Measurements from ENCODE around the gene PPP3CA. TPM values are rescaled to one million over a fixed set of nuclear protein-coding genes. Genes with fewer than 3 reads are reported as not detected.
"Not testable (repeated sequence)": the region's sequence is repeated elsewhere in the genome, so short reads cannot be mapped to it uniquely, and the experiment has no call there.

The PPP3CA gene
- total RNA-seq, 2 donors from 2014 or later: 3.3 to 3.5 TPM

DNA sequence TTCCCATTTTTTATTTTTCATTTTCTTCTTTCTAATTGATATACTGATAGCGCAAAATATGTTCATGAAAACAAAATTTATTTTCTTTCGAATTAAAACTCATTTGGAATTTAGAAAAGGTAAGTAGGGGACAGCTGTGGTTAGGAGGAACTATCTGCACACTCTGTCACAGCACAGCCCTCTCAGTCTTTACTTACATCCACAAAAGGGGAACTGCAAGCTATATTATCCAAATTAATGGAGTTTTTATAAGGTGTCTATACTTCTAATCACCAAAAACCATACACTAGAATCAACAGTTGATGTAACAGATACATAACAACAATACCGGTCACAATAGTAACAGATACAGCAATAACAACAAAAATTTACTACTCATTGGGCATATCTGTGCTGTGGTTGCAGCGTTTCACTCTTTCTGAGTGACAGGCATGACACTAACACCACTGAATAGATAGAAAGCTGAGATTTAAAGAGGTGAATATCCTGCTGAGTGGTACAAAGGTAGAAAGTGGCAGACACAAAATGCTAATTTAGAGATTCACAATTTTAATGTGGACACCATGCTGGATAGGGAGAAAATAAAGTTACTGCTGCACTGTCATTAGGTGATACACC is 160.7 kb downstream of the PPP3CA start:
- ATAC-seq (no peak), DNase-seq (ENCODE audit: low spot score in 2 of 2) (no peak)
- no peaks in the 10 kb centered on the region for H3K9me3 Mint-ChIP-seq
- peaks cover 0 to 12% of the 10 kb centered on the region in 2 donors for H3K36me3 Mint-ChIP-seq
- no peak overlapping the region for H3K27ac Mint-ChIP-seq

DNA sequence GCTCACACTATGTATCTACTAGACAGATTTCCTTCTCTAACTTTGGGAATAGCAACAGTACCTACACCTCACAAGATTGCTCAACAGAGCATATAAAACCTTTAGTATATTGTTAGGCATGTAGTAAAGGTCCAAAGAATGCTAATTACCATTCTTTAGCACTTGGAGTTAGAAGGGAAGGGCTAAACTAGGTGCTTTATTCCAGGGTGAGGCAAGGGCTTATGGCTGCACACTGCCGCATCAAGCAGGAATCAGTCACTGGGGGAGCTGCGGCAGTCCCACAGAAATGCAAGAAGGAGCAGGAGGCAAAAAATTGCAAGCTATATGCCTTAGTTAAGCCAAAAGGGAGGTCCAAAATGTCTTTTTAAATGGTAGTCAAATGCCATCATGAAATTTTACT is 162.7 kb downstream of the PPP3CA start:
- DNase-seq (ENCODE audit: low spot score in 2 of 2) (no peak), ATAC-seq (no peak)
- peaks cover 0 to 12% of the 10 kb centered on the region in 2 donors for H3K36me3 Mint-ChIP-seq
- H3K27ac Mint-ChIP-seq: no peak overlapping the region
- no peaks in the 10 kb centered on the region for H3K9me3 Mint-ChIP-seq

DNA sequence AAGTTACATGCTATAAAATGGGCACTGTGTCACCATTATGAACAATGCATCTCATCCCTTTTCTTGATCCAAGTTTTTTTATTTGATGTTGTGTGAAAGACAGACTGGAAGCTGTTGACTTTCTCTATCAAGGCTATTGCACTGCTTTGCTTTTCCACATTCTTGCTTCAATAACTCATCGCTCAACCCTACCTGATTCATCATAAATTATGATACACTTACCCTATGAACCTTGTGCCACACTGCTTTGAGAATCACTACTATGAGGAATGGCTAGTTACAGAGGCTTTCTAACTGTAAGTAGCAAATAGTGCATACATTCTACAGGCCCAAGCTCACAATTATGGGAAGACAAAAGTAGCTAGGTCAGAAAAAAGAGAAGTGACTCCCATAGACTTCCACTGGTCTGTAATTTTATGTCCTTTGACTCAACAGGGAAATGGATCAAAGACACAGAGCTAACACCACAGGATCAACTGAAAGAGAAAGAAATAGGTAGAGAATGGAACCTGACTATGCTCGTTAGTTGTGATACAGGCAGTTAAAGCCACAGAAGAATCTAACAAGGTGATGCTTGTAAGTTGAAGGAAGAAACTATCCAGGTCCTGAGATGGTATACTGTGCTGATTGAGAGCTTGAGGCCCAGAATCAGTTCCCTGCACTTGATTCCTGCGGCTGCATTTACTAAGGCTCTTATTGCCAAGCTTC is 163.5 kb downstream of the PPP3CA start:
- DNase-seq (ENCODE audit: low spot score in 2 of 2) (no peak), ATAC-seq (no peak)
- no peaks in the 10 kb centered on the region for H3K9me3 Mint-ChIP-seq
- H3K36me3 Mint-ChIP-seq: peaks cover 0 to 12% of the 10 kb centered on the region in 2 donors
- no peak overlapping the region for H3K27ac Mint-ChIP-seq

DNA sequence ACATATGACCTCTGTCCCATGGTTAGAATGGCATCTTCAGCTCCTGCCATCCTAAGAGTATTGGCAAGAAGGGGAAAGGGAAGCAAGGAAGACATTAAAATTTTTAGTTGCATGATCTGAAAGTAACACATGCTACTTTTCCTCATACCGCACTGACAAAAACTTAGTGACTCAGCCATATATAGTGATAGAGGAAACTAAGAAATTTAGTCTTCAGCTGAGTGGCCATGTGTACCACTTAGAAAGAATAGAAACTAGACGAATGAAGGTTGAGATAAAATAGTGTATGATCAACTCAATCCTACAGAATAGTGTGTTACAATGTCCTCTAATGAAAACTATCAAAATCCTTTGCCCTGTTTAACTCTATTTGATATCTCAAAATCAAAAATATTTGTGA is 164.1 kb downstream of the PPP3CA start:
- no peak for DNase-seq (ENCODE audit: low spot score in 2 of 2)
- no peak for ATAC-seq
- peaks cover 0 to 12% of the 10 kb centered on the region in 2 donors for H3K36me3 Mint-ChIP-seq
- no peaks in the 10 kb centered on the region for H3K9me3 Mint-ChIP-seq
- no peak overlapping the region for H3K27ac Mint-ChIP-seq

DNA sequence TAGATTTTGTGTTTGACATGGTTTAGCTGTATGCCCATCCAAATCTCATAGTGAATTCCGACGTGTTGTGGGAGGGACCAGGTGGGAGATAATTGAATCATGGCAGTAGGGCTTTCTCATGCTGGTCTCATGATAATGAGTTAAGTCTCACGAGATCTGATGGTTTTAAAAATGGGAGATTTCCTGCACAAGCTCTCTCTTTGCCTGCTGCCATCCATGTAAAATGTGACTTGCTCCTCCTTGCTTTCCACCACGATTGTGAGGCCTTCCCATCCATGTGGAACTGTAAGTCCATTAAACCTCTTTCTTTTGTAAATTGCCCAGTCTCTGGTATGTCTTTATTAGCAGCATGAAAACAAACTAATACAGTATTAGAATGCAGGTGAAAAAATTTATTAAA is 164.6 kb downstream of the PPP3CA start:
- not testable (repeated sequence) for H3K9me3 Mint-ChIP-seq; H3K27ac Mint-ChIP-seq; DNase-seq (ENCODE audit: low spot score in 2 of 2); ATAC-seq
- peaks cover 0 to 12% of the 10 kb centered on the region in 2 donors for H3K36me3 Mint-ChIP-seq

DNA sequence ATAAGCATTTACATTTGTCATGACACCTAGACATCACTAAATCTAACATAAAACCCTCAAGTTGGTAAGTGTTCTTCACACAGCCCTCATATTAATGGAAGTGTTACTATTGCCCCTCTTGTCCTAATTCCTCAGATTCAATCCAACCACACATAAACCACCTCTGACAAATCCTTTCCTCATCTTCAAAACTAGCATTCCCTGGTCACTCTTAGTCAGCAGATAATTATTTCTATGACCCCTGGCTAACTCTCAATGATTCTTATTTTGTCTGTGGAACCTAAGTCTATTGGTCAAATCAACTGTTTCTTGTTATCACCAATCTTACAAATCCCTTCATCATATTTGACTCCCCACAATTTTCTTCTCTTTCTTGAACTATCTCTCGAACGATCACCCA is 168.6 kb downstream of the PPP3CA start:
- ATAC-seq: no peak
- DNase-seq (ENCODE audit: low spot score in 2 of 2): no peak
- Mint-ChIP-seq H3K36me3 (peaks cover 0 to 11% of the 10 kb centered on the region in 2 donors), H3K9me3 (no peaks in the 10 kb centered on the region), H3K27ac (no peak overlapping the region)

DNA sequence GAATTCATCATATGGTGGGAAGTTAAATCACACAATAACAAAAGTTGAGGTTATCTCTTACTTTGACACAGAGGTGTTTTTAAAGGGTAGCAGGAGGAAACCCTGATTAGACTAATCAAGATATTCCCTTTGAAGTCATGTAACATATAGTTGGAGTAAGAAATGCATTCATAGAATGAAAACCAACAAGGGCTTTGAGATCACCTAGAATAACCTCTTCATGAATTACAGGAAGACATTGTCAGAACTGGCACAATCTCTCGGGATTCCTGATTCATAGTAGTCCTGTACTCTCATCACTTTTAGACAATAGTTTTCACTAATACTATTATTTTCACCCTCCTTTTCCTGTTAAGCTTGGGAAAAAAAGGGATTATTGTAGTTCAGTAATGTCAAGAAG is 170.2 kb downstream of the PPP3CA start:
- H3K27ac Mint-ChIP-seq: no peak overlapping the region

DNA sequence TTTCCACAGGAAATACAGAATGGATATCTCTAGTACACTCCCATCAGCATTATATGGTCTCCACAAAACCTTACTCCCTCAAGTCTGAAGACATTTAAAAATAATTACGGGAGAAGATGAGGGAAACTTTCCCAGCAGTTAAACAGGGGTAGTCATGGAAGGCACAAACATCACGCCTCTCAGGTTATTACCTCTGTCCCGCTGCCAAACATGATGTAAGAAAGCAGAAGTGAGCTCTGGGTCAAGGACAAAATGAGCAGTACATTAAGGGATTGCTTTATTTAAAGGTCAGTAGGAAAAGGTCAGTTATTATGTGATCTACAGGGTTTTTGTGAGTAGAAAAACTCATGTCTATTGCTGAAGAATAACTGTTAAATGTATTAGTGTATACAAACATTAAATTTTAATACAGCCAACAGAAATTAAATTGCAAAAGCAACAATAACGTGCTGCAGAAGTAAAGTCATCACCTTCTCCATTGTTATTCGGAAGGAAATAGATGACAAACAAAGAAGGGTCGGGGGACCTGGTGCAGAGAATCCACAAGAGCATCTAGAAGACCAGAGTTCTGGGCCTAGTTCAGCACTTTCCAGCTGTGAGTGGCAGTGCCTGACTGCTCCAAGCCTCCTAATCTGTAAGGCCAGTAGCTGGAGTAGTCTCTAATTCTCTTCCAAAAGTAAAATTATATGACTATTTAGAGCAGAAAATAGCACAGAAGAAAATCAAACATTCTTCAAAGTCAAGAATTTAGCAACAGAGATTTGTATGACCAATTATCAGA is 171.2 kb downstream of the PPP3CA start:
- no peak for DNase-seq (ENCODE audit: low spot score in 2 of 2)
- no peak for ATAC-seq
- H3K36me3 Mint-ChIP-seq: no peaks in the 10 kb centered on the region
- H3K27ac Mint-ChIP-seq: no peak overlapping the region
- no peaks in the 10 kb centered on the region for H3K9me3 Mint-ChIP-seq

More for the DNA sequence above, 170.2 kb downstream of the PPP3CA start:
- Mint-ChIP-seq H3K9me3 (no peaks in the 10 kb centered on the region), H3K36me3 (no peaks in the 10 kb centered on the region)
- ATAC-seq (peak; percentile 16 to 92), DNase-seq (ENCODE audit: low spot score in 2 of 2) (no peak)

DNA sequence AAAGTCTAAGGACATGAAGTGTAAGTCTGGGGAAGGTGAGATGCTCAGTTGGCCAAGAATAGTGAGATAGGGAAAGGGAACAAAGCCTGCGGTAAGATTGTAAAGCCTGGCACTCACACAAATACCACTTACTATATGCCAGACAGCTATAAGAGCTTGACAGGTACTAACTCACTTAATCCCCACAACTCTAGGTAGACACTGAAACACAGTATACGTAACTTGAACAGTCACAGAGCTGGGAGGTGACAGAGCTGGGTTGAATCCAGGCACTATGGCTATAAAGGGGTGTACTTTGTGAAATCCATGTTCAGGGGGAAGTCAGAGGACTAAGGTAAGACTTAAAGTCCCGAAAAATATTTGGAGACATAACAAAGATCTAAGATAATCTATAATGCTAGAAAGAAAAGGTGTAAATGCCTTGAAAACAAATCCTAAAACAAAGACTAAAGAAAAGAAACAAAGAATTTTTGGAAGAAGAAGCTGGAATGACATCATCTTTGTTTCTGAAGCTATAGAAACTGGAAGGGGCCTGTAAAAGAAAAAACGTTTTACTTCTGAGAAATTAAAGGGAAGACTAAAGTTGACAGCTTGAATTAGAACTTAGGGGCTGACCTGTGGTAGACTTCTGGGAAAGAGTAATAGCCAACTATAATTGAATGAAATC is 172.5 kb downstream of the PPP3CA start:
- Mint-ChIP-seq H3K9me3 (no peaks in the 10 kb centered on the region), H3K27ac (no peak overlapping the region), H3K36me3 (no peaks in the 10 kb centered on the region)
- DNase-seq (ENCODE audit: low spot score in 2 of 2) (no peak), ATAC-seq (no peak)

DNA sequence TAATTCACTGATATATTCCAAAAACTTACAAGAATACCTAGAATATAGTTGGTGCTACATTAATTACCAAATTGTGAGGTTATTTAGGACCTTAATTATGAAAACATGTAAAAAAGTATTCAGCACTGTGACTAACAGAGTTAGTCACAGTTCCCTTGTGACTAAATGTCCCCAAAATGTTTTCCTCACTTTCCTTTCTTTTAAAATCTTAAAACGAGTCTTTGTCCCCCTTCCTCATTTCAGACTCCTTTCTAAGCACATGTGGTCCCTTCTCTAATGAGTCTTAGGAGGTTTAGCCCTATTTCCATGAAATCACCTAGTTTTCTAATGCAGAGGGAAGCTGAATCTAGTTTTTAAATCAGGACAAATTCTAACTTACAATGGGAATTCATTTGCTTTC is 175.0 kb downstream of the PPP3CA start:
- H3K36me3 Mint-ChIP-seq: no peaks in the 10 kb centered on the region
- DNase-seq (ENCODE audit: low spot score in 2 of 2): no peak
- H3K27ac Mint-ChIP-seq: no peak overlapping the region
- no peak for ATAC-seq
- H3K9me3 Mint-ChIP-seq: no peaks in the 10 kb centered on the region

DNA sequence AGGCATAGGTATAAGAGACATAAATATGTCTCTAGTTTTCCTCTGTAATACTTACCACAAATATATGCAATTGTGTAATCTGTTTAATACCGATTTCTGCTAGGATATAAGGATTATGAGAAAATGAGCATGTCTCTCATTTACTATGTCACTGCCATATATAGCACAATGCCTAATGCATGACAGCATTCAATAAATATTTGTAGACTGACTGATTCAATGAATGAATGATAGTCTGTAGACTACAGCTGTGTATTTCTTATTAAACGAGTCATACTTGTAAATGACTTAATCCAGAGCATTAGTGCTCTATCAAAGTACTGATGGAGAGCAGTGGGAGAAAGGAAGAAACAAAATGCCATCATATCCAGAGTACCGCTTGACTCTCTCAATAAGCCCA is 175.6 kb downstream of the PPP3CA start:
- H3K9me3 Mint-ChIP-seq: no peaks in the 10 kb centered on the region
- DNase-seq (ENCODE audit: low spot score in 2 of 2) (no peak), ATAC-seq (peak in 1 of 2 donors; percentile 13)
- no peaks in the 10 kb centered on the region for H3K36me3 Mint-ChIP-seq
- H3K27ac Mint-ChIP-seq: no peak overlapping the region

DNA sequence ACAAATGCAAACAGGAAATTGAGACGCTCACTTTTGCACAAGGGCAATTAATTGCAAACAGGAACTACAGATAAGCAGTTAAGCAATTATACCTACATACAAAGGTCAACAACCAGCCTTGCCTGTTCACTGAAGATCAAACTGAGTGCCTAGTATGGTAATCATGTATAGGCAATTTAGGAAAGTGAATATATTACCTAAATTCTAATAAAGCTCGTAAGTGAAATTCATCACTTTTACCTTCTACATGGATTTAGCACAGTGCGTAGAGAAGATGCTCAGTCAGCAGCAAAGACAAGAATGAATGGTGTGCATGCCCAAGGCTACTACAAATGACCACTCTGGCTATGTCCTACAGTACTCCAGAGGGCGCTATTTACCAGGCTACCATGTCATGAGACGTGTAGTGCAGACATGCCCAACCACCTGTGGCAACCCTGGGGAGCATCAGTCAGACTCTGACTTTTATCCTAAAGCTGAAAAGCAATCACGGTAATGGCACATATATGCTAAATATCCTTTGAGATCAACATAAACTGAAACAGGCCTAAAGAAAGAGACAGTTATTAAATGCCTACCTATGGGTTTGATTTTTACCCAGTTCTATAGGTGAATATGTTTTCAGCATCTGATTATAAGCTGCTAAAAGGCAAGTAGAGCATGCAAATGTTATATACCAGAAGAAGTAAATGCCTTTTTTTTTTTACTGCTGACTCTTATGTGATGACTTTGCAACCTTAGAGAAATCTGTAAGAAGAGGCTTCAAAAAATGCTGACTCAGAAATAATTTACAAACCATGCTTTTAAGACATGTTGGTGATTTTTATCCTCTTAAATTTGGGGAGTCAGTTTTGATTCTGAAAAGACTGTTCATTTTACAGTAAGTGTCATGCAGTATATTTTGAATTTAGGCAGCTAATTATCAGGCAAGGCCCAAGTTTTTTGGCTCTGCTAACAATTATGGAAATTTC is 178.0 kb downstream of the PPP3CA start:
- Mint-ChIP-seq H3K9me3 (no peaks in the 10 kb centered on the region), H3K36me3 (no peaks in the 10 kb centered on the region), H3K27ac (no peak overlapping the region)
- DNase-seq (ENCODE audit: low spot score in 2 of 2) (peak in 1 of 2 donors; percentile 51), ATAC-seq (peak; percentile 95 to 99)

DNA sequence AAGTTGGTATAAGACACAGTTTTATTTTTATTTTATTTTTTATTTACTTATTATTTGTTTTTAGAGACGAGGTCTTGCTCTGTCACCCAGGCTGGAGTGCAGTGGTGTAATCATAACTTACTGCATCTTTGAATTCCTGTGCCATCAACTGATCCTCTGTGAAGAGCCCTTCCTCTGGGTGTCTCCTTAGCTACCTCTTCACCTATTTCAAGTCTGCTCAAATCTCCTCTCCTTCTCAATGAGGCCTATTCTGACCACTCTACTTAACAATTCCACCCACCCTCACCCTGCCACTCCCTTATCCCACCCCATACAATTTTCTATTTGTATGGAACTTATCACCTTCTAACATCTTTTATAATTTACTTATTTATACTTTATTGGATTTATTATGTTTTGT is 183.4 kb downstream of the PPP3CA start:
- Mint-ChIP-seq H3K36me3 (no peaks in the 10 kb centered on the region), H3K27ac (no peak overlapping the region), H3K9me3 (no peaks in the 10 kb centered on the region)
- DNase-seq (ENCODE audit: low spot score in 2 of 2): no peak
- ATAC-seq: peak in 1 of 2 donors; percentile 64

DNA sequence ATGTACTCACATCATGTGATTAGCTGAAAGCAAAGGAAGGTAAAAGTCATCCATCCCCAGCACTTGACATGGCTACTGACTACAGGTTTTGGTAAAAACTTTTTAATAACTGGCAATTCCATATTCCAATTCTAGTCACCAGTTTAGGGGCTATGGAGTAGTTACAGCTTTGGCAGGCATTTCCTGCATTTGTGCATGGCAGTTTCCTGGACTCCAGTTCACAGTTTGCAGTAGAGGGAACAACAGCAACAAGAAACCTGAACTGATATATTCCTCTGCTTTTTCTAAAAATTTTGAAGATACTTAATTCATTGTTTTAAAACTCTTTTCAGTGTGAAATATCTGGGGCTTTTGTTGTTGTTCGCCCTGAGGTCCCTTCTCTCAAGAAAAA is 184.3 kb downstream of the PPP3CA start:
- H3K9me3 Mint-ChIP-seq: no peaks in the 10 kb centered on the region
- ATAC-seq (no peak), DNase-seq (ENCODE audit: low spot score in 2 of 2) (no peak)
- H3K36me3 Mint-ChIP-seq: no peaks in the 10 kb centered on the region
- no peak overlapping the region for H3K27ac Mint-ChIP-seq

DNA sequence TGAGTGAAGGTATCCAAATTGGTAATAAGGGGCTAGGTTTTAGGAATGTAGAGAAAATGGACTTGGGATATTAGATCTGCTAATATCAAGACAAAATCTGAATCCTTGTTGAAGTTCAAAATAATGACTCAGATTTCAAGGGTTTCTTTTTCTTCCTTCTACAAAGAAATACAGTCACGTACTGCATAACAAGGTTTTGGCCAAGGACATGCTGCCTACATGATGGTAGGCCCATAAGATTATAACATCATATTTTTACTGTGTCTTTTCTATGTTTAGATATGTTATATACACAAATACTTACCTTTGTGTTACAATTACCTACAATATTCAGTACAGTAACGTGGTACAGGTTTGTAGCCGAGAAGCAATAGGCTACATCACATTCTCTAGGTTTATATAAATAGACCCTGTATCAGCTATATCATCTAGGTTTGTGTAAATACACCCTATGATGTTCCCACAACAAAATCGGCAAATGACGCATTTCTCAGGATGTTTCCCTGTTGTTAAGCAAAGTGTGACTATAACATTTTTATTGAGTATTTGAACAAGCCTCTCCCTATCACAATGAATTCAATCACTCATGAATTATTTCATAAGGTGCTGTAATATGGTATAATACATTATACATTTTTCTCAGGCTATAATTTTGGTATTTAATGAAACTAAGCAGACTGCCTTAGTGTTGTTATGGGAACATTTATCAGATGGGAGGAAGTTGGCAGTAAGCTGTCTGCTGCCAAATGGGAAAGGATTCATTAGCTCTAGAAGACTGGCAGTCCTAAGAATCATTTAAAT is 186.3 kb downstream of the PPP3CA start:
- no peak overlapping the region for H3K27ac Mint-ChIP-seq
- DNase-seq (ENCODE audit: low spot score in 2 of 2): no peak
- peaks cover 0 to 7% of the 10 kb centered on the region in 2 donors for H3K9me3 Mint-ChIP-seq
- H3K36me3 Mint-ChIP-seq: peaks cover 4 to 9% of the 10 kb centered on the region in 2 donors
- ATAC-seq: no peak
